GM12874 (cell line): ENCODE results near the gene PUS7L.

Experiments
- CTCF ChIP-seq: IDR thresholded peaks from 2 replicates; pipeline ENCODE4 v1.5.1; 2011; ENCODE audit warnings: low read depth, mild to moderate bottlenecking, control low read depth, low read length, moderate library complexity; ENCODE audit not compliant: insufficient read depth

PUS7L gene

GRCh38 chr12:43728117-43728516 lies 30.5 kb downstream of the PUS7L start:
- no peak for TF ChIP-seq CTCF

- no peak for TF ChIP-seq CTCF
These were observed 35.5 kb downstream of the PUS7L start for GRCh38 chr12:43723134-43723533.

GRCh38 chr12:43722621-43723020 lies 36.0 kb downstream of the PUS7L start:
- TF ChIP-seq CTCF, result no peak

GRCh38 chr12:43711348-43711747 lies 47.2 kb downstream of the PUS7L start:
- TF ChIP-seq CTCF, result no peak

- no peak for TF ChIP-seq CTCF
These were observed 62.4 kb downstream of the PUS7L start for GRCh38 chr12:43696154-43696553.

GRCh38 chr12:43694879-43695278 lies 63.7 kb downstream of the PUS7L start:
- no peak for TF ChIP-seq CTCF

DNA sequence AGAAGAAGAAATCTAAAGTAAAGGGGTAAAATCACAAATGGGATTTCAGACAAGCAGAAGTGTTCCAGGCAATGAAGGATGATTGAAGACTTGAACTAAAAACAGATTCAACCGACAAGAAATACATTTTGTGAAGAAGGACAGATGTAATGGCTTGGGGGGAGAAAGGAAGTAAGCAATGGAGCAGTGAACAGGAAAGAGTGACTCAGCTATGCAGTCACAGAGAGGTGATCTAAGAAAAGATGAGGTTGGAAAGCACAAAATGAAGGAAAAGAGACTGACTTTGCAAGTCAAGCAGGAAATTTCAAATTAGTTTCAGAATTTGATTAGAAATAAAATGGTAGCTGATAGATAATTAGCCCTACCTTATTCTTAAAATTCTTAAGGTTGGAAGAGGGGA lies 66.5 kb downstream of the PUS7L start:
- no peak for TF ChIP-seq CTCF
